ENCODE results near the gene PDK2.
A peak's percentile ranks its signal among the peaks of the same experiment; 100 is the strongest.

The PDK2 gene

DNA sequence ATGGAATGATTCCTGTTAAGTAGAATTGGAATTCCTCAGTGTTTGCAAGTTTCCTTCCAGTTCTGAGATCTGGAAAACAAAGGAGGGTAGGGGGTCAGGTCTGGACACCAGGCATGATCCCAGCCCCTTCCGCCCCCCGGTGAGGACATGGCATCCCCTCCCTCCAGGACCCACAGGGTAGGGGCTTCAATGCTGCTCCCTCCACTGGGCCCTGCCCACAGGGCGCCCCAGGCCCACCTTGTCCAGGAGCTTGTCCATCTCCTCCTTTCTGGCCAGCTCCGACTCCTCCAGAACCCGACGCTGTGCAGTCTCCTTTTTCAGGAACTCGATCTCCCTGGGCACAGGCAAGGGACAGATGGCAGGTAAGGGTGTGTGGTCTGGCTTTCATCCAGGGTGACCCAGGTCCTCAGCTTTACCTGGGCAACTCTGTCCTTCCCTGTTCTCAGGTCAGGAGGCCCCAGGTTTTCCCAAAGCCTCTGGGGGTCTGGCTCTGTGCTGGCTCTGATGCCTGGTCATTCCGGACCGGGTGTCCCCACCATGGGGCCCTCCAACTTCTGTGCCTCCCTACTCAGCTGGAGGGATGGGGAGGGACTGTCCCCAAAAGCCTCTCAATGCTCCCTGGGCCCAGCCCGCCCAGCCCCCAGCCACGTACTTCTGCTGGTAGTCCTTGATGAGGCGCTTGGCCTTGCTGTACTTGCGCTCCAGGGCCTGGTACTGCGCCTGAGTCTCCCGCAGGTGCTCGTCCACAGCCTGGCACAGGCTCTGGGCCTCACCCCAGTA, 40.4 kb downstream of the PDK2 start:
- TF ChIP-seq, protein P1, sequence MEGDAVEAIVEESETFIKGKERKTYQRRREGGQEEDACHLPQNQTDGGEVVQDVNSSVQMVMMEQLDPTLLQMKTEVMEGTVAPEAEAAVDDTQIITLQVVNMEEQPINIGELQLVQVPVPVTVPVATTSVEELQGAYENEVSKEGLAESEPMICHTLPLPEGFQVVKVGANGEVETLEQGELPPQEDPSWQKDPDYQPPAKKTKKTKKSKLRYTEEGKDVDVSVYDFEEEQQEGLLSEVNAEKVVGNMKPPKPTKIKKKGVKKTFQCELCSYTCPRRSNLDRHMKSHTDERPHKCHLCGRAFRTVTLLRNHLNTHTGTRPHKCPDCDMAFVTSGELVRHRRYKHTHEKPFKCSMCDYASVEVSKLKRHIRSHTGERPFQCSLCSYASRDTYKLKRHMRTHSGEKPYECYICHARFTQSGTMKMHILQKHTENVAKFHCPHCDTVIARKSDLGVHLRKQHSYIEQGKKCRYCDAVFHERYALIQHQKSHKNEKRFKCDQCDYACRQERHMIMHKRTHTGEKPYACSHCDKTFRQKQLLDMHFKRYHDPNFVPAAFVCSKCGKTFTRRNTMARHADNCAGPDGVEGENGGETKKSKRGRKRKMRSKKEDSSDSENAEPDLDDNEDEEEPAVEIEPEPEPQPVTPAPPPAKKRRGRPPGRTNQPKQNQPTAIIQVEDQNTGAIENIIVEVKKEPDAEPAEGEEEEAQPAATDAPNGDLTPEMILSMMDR (IDR thresholded peaks at IDR 0.05), result no peak
- Histone ChIP-seq H3K4me3 (ENCODE audit: low read depth, low read length) (no peak overlapping the region), H3K9me3 (ENCODE audit: control insufficient read depth, low read length) (no peaks in the 10 kb centered on the region), H3K27me3 (ENCODE audit: control insufficient read depth, insufficient read depth, low read length) (no peaks in the 10 kb centered on the region), H3K4me2 (ENCODE audit: low read length) (no peak overlapping the region), H3K36me3 (ENCODE audit: control insufficient read depth, insufficient read depth, low read length) (no peaks in the 10 kb centered on the region), H3K27ac (no peak overlapping the region), H3K9ac (no peak overlapping the region), H3K4me1 (peaks cover 17% of the 10 kb centered on the region), H3K79me2 (no peaks in the 10 kb centered on the region), H2AFZ (no peak overlapping the region)

DNA sequence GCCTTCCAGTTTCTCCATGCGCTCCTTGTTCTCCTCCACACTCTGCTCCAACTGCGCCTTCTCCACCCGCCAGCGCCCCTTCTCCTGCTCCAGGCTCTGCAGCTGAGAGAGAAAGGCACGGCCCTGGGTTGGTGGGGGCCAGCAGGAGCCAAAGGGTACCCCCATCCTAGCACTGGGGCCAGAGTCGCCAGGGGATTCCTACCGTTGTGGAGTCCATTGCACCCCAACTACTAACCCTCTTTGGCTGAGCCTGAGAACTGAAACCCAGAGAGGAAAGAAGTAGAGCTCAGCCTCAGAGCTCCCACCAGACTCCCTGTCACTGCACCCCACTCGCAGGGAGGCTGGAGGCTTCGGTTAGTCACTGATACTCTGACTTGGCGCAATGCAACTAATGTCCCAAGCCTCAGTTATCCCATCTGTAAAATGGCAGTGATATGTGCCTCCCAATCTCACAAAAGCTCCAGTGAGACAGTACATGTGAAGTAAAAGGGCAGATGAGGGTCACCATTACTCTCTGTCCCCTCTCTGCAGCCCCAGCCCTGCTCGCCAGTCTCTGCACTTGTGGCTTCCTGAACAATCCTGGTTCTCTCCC, 41.0 kb downstream of the PDK2 start:
- no peak overlapping the region for H3K4me3 ChIP-seq (ENCODE audit: low read depth, low read length)
- TF ChIP-seq, protein P1 (IDR thresholded peaks at IDR 0.05), result no peak
- no peaks in the 10 kb centered on the region for H3K27me3 ChIP-seq (ENCODE audit: control insufficient read depth, insufficient read depth, low read length)
- H3K36me3 ChIP-seq (ENCODE audit: control insufficient read depth, insufficient read depth, low read length), result no peaks in the 10 kb centered on the region
- no peaks in the 10 kb centered on the region for H3K79me2 ChIP-seq
- peaks cover 17% of the 10 kb centered on the region for H3K4me1 ChIP-seq
- H3K9ac ChIP-seq, result no peak overlapping the region
- no peak overlapping the region for H2AFZ ChIP-seq
- H3K27ac ChIP-seq, result no peak overlapping the region
- H3K9me3 ChIP-seq (ENCODE audit: control insufficient read depth, low read length), result no peaks in the 10 kb centered on the region
- H3K4me2 ChIP-seq (ENCODE audit: low read length), result no peak overlapping the region

DNA sequence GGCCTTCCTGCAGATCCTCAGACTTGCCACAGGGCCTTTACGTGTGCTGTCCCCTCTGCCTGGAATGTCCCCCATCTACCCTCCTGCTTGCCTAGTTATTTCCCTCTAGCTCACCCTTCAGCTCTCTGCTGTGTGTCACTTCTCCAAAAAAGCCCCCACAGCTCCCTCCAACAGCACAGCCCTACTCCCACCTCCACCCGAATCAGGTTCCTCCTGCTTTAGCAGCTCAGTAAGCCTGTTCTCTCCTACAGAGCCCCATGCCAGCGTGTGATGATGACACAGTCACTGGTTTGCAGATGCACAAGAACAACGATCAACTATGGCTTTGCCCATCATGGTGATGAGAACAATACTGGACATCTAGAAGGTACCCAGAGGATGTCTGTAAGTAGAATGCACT, 41.9 kb downstream of the PDK2 start:
- Histone ChIP-seq H3K4me1 (peaks cover 17% of the 10 kb centered on the region), H3K27ac (no peak overlapping the region), H3K4me3 (ENCODE audit: low read depth, low read length) (no peak overlapping the region), H3K9ac (no peak overlapping the region), H3K36me3 (ENCODE audit: control insufficient read depth, insufficient read depth, low read length) (no peaks in the 10 kb centered on the region), H3K4me2 (ENCODE audit: low read length) (no peak overlapping the region), H3K27me3 (ENCODE audit: control insufficient read depth, insufficient read depth, low read length) (no peaks in the 10 kb centered on the region), H2AFZ (no peak overlapping the region), H3K79me2 (no peaks in the 10 kb centered on the region), H3K9me3 (ENCODE audit: control insufficient read depth, low read length) (no peaks in the 10 kb centered on the region)
- TF ChIP-seq, protein P1 (IDR thresholded peaks at IDR 0.05), result no peak

DNA sequence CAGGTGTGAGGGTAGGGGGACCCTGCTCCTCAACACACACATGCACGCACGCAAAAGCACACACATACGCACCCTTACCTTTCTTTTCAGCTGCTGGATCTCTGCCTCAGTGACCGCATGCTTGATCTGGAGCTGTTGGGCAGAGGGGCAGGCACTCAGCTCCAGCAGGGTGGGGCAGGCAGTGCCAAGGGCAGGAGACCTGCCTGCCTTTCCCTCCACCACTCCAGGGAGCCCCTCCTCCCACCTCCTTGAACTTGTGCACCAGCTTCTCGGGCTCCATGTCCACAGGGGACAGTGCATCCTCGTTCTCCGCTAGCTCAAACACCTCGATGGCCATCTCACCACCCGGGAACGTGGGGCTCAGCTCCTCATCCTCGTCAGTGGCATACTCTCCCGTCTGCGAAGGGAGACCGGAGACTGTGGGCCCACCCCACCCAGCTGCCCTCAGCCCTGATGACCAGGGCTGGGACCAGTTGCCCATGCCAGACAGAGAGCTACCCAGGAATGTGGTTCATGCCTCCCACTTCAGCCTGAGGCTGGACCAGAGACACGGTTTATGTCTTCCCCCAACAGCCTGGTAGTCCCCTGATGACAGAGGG, 44.1 kb downstream of the PDK2 start:
- H3K36me3 ChIP-seq (ENCODE audit: control insufficient read depth, insufficient read depth, low read length), result no peaks in the 10 kb centered on the region
- H2AFZ ChIP-seq, result no peak overlapping the region
- H3K4me1 ChIP-seq, result peaks cover 3% of the 10 kb centered on the region
- TF ChIP-seq, protein P1 (IDR thresholded peaks at IDR 0.05), result no peak
- no peak overlapping the region for H3K9ac ChIP-seq
- no peak overlapping the region for H3K4me3 ChIP-seq (ENCODE audit: low read depth, low read length)
- no peaks in the 10 kb centered on the region for H3K9me3 ChIP-seq (ENCODE audit: control insufficient read depth, low read length)
- H3K4me2 ChIP-seq (ENCODE audit: low read length), result no peak overlapping the region
- H3K27me3 ChIP-seq (ENCODE audit: control insufficient read depth, insufficient read depth, low read length), result no peaks in the 10 kb centered on the region
- H3K27ac ChIP-seq, result peak overlapping the region; percentile 32
- H3K79me2 ChIP-seq, result no peaks in the 10 kb centered on the region

All from parathyroid adenoma (tissue), 2 donors.